B cell (primary cell): ENCODE measurements around the gene LRTM2. TPM values are rescaled to one million over a fixed set of nuclear protein-coding genes. Genes with fewer than 3 reads are reported as not detected.

Source experiments
- ATAC-seq: fragments of 200-7000 bp; cut with Tn5 transposase; one replicate; pipeline ENCODE4 v1.10.0; 2021; ENCODE audit warnings: low read depth, mild to moderate bottlenecking, moderate number of reproducible peaks, moderate library complexity
- CTCF ChIA-PET: fragments of 350-600 bp; sonication (Branson Sonifier 250); formaldehyde crosslinking; loops from one replicate; lab custom pipeline; 2021; ENCODE audit warnings: antibody characterized with exemption, inconsistent platforms; lab: Charles Lee
- POLR2A ChIA-PET: fragments of 350-600 bp; sonication (Branson Sonifier 250); formaldehyde crosslinking; loops from one replicate; lab custom pipeline; 2021; ENCODE audit warnings: antibody characterized with exemption; lab: Charles Lee
- DNase-seq: peaks from one replicate; pipeline ENCODE4 v3.0.0; 2013
- H2AFZ ChIP-seq: 2 replicates; pipeline ENCODE4 v1.6.1; 2012; ENCODE audit warnings: mild to moderate bottlenecking, low read depth, low read length; ENCODE audit not compliant: insufficient read depth, poor library complexity, severe bottlenecking
- H3K27ac ChIP-seq, 2 donors: 1 replicate in 1 of 2; 2 replicates in 1 of 2; pipeline ENCODE4 v1.5.1; 2012 to 2013; ENCODE audit warnings: low read length in 2 of 2, mild to moderate bottlenecking in 2 of 2, moderate library complexity in 1 of 2
- H3K27me3 ChIP-seq, 4 experiments: fragments of 200-600 bp in 1 of 4; sonication (generic) in 1 of 4; replicated peaks in 1 of 4; 1 replicate in 2 of 4; 2 replicates in 2 of 4; pipeline versions ENCODE4 v1.6.1 to v1.7.0; 2013 to 2016; ENCODE audit warnings: low read length in 3 of 4, mild to moderate bottlenecking in 2 of 4, mixed read lengths in 1 of 4, moderate library complexity in 1 of 4; ENCODE audit not compliant: insufficient read depth in 4 of 4, control insufficient read depth in 3 of 4; ENCODE audit errors: control extremely low read depth in 1 of 4
- H3K36me3 ChIP-seq, 2 experiments: replicated peaks in 1 of 2; 1 replicate in 1 of 2; 2 replicates in 1 of 2; pipeline versions ENCODE4 v1.6.1 to v1.7.1; 2013; ENCODE audit warnings: low read length in 1 of 2; ENCODE audit not compliant: insufficient read depth in 2 of 2, control insufficient read depth in 1 of 2; ENCODE audit errors: control extremely low read depth in 1 of 2, extremely low read depth in 1 of 2
- H3K4me1 ChIP-seq, 2 donors: fragments of 200-600 bp in 1 of 2; sonication (generic) in 1 of 2; 1 replicate in 1 of 2; 2 replicates in 1 of 2; pipeline versions ENCODE4 v1.5.1 to v1.6.1; 2013 to 2017; ENCODE audit warnings: low read length in 2 of 2; ENCODE audit not compliant: control insufficient read depth in 2 of 2, insufficient read depth in 2 of 2
- H3K4me2 ChIP-seq: replicated peaks from 2 replicates; pipeline ENCODE3; 2012; ENCODE audit warnings: mild to moderate bottlenecking, low read depth, low read length; ENCODE audit not compliant: poor library complexity, severe bottlenecking
- H3K4me3 ChIP-seq, 5 experiments: fragments of 200-600 bp in 1 of 5; sonication (generic) in 1 of 5; 1 replicate in 3 of 5; 2 replicates in 2 of 5; pipeline versions ENCODE4 v1.5.1 to v1.7.0; 2011 to 2016; ENCODE audit warnings: low read length in 4 of 5, mild to moderate bottlenecking in 4 of 5, low read depth in 2 of 5, control low read depth in 1 of 5, moderate library complexity in 1 of 5; ENCODE audit not compliant: insufficient read depth in 1 of 5; ENCODE audit errors: control extremely low read depth in 1 of 5, extremely low read depth in 1 of 5
- H3K79me2 ChIP-seq: fragments of 200-600 bp; sonication (generic); one replicate; pipeline ENCODE4 v1.6.0; 2016; ENCODE audit warnings: low read length; ENCODE audit not compliant: control insufficient read depth, insufficient read depth
- H3K9ac ChIP-seq: fragments of 200-600 bp; sonication (generic); 2 replicates; pipeline ENCODE4 v1.6.1; 2017; ENCODE audit warnings: mild to moderate bottlenecking, low read length, moderate library complexity
- H3K9me3 ChIP-seq, 3 donors: one replicate each; pipeline versions ENCODE4 v1.6.1 to v1.7.1; 2013; ENCODE audit warnings: low read length in 2 of 3; ENCODE audit not compliant: control insufficient read depth in 2 of 3, insufficient read depth in 1 of 3; ENCODE audit errors: control extremely low read depth in 1 of 3
- H4K20me1 ChIP-seq: 2 replicates; pipeline ENCODE4 v1.6.0; 2012; ENCODE audit warnings: mild to moderate bottlenecking, low read length; ENCODE audit not compliant: insufficient read depth, control insufficient read depth, poor library complexity, severe bottlenecking
- H3K27ac Mint-ChIP-seq: one replicate; pipeline ENCODE4 v1.8.0; 2021; ENCODE audit warnings: mixed read lengths
- H3K27me3 Mint-ChIP-seq: one replicate; pipeline ENCODE4 v1.8.0; 2021; ENCODE audit warnings: mixed read lengths
- H3K4me1 Mint-ChIP-seq: one replicate; pipeline ENCODE4 v1.8.0; 2021; ENCODE audit warnings: mixed read lengths
- H3K4me3 Mint-ChIP-seq: one replicate; pipeline ENCODE4 v1.8.0; 2021; ENCODE audit warnings: mixed read lengths
- H3K9me3 Mint-ChIP-seq: one replicate; pipeline ENCODE4 v1.8.0; 2022; ENCODE audit warnings: mixed read lengths; ENCODE audit not compliant: insufficient read depth
- CTCF ChIP-seq: fragments of 200-600 bp; IDR thresholded peaks from one replicate; pipeline ENCODE4 v1.8.0; 2022; ENCODE audit warnings: antibody characterized with exemption, mild to moderate bottlenecking
- EZH2 ChIP-seq: IDR thresholded peaks from 2 replicates; pipeline ENCODE4 v1.6.1; 2012; ENCODE audit warnings: borderline replicate concordance, low read depth, mild to moderate bottlenecking, moderate library complexity, low read length; ENCODE audit not compliant: insufficient read depth, poor library complexity, severe bottlenecking
- WGBS: methylation state at CpG from one replicate; pipeline ENCODE4 v1.1.5; 2013; ENCODE audit warnings: missing lambda C conversion rate; ENCODE audit not compliant: insufficient coverage; 5-methylcytosine and 5-hydroxymethylcytosine counted together
- intact Hi-C: fragments of 100-400 bp; cut with micrococcal nuclease; formaldehyde crosslinking; loops from one replicate; pipeline ENCODE4 v1.10.0; 2022
- polyA plus RNA-seq: library from polyadenylated mRNA; depleted of rRNA; stranded (reverse); fragments of >200 nt; gene quantifications from 2 replicates; pipeline ENCODE4 v1.2.3, GENCODE V29; 2012
- total RNA-seq, 2 donors: library from RNA; stranded (reverse); fragments of 120-200 nt in 1 of 2; gene quantifications; 1 replicate in 1 of 2; 2 replicates in 1 of 2; pipeline versions ENCODE4 v1.2.3 to v1.2.4, GENCODE V29; 2013 to 2022

Gene LRTM2
- total and polyA plus RNA-seq, 2 donors (not counting 1 experiment from before 2014, with no cell fraction given): not detected

DNA sequence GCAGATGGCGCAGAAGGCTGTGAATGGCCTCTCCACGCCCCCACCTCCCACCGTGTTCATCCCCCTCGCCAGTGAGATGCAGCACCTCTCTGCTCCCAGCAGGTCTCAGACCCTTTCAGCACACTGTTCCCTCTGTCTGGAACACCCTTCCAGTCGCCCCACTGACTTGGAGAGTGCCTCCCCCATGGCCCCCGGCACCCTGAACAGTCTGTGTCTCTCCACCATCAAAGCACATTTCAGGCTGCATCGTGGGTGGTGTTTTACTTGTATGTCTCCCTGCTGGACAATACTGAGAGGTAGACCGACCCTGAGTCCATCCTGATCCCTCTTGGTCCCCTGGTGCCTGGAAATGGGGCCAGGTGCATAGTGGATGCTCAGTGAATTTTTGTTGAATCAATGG, 63.1 kb downstream of the LRTM2 start:
- no peak for DNase-seq
- Histone ChIP-seq H3K79me2 (no peaks in the 10 kb centered on the region), H2AFZ (no peak overlapping the region), H3K4me1 (no peaks in the 10 kb centered on the region), H3K4me2 (no peak overlapping the region), H3K9ac (no peak overlapping the region), H3K4me3 (no peak overlapping the region), H3K27ac (no peak overlapping the region), H3K27me3 (peaks cover 0 to 2% (median 0%) of the 10 kb centered on the region in 4 experiments), H3K36me3 (no peaks in the 10 kb centered on the region), H4K20me1 (no peaks in the 10 kb centered on the region), H3K9me3 (no peaks in the 10 kb centered on the region)
- 85% methylated on average over 7 of the region's 8 CpGs for WGBS
- TF ChIP-seq EZH2 (no peak), CTCF (no peak)
- no peaks in the 10 kb centered on the region for H3K4me1 Mint-ChIP-seq
- H3K4me3 Mint-ChIP-seq: no peak overlapping the region
- H3K9me3 Mint-ChIP-seq: no peaks in the 10 kb centered on the region
- ATAC-seq: no peak
- intact Hi-C loops: no loop called here
- peaks cover 33% of the 10 kb centered on the region for H3K27me3 Mint-ChIP-seq
- ChIA-PET POLR2A (no interaction called here), CTCF (no interaction called here)
- no peak overlapping the region for H3K27ac Mint-ChIP-seq

DNA sequence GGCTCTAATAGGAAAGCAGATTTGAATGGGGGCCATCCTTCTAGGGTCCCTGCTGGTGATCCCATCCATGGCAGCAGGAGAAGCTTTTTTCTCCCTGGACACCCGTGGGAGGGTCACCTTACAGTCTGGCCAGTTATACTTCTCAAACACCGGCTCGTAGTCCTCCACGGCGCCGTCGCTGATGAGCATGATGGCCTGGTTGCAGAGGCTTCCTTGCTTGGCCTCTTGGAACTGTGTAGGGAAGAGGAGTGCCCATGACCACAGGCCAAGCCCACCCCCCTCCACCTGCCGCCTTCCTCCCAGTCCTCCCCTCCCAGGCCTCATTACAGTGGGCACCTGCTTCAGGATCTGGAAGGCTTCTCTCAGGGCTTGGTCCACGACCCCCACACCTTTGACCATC, 64.3 kb downstream of the LRTM2 start:
- Histone ChIP-seq H3K4me2 (no peak overlapping the region), H3K4me1 (no peaks in the 10 kb centered on the region), H3K79me2 (no peaks in the 10 kb centered on the region), H3K27me3 (peaks cover 0 to 2% (median 0%) of the 10 kb centered on the region in 4 experiments), H4K20me1 (no peaks in the 10 kb centered on the region), H3K9me3 (no peaks in the 10 kb centered on the region), H3K4me3 (no peak overlapping the region), H2AFZ (no peak overlapping the region), H3K9ac (no peak overlapping the region), H3K36me3 (no peaks in the 10 kb centered on the region), H3K27ac (no peak overlapping the region)
- Mint-ChIP-seq H3K27me3 (peaks cover 41% of the 10 kb centered on the region), H3K9me3 (no peaks in the 10 kb centered on the region), H3K4me1 (no peaks in the 10 kb centered on the region), H3K4me3 (no peak overlapping the region), H3K27ac (no peak overlapping the region)
- no peak for TF ChIP-seq CTCF
- no peak for TF ChIP-seq EZH2
- no peak for ATAC-seq
- ChIA-PET CTCF (no interaction called here), POLR2A (no interaction called here)
- DNase-seq: no peak
- 96% methylated on average over 6 of the region's 9 CpGs for WGBS
- intact Hi-C loops: no loop called here
